Trophoblast cell (in vitro differentiated cells and primary cell): Measurements from ENCODE around the gene DYNLT1.

Experiments used
- DNase-seq, 2 donors: peaks; one replicate each; pipeline ENCODE4 v3.0.0-alpha.2; 2016
- H2AFZ ChIP-seq: 2 replicates; pipeline ENCODE4 v1.6.1; 2013; ENCODE audit warnings: low read length, moderate library complexity, mild to moderate bottlenecking; ENCODE audit not compliant: insufficient read depth, poor library complexity
- H2AK5ac ChIP-seq: 2 replicates; pipeline ENCODE4 v1.6.1; 2013; ENCODE audit warnings: mild to moderate bottlenecking, low read length
- H2BK120ac ChIP-seq: 2 replicates; pipeline ENCODE4 v1.6.1; 2013; ENCODE audit warnings: low read length, mild to moderate bottlenecking, moderate library complexity; ENCODE audit not compliant: insufficient read depth, poor library complexity
- H2BK12ac ChIP-seq: 2 replicates; pipeline ENCODE4 v1.6.1; 2013; ENCODE audit warnings: mild to moderate bottlenecking, low read length, moderate library complexity
- H2BK5ac ChIP-seq: 2 replicates; pipeline ENCODE4 v1.6.1; 2013; ENCODE audit warnings: low read length, low read depth, moderate library complexity, mild to moderate bottlenecking; ENCODE audit not compliant: poor library complexity
- H3K14ac ChIP-seq: 2 replicates; pipeline ENCODE4 v1.6.1; 2013; ENCODE audit warnings: mild to moderate bottlenecking, low read length
- H3K18ac ChIP-seq: 2 replicates; pipeline ENCODE4 v1.6.1; 2013; ENCODE audit warnings: mild to moderate bottlenecking, low read length
- H3K23ac ChIP-seq: 2 replicates; pipeline ENCODE4 v1.6.1; 2013; ENCODE audit warnings: low read length
- H3K27ac ChIP-seq: 2 replicates; pipeline ENCODE4 v1.5.1; 2013; ENCODE audit warnings: low read depth, mild to moderate bottlenecking, inconsistent platforms, low read length, moderate library complexity
- H3K27me3 ChIP-seq: 2 replicates; pipeline ENCODE4 v1.6.1; 2013; ENCODE audit warnings: inconsistent platforms, mild to moderate bottlenecking, low read length, moderate library complexity; ENCODE audit not compliant: insufficient read depth
- H3K36me3 ChIP-seq, 2 experiments: 1 replicate in 1 of 2; 2 replicates in 1 of 2; pipeline ENCODE4 v1.6.1; 2013; ENCODE audit warnings: low read length in 2 of 2, mild to moderate bottlenecking in 2 of 2, moderate library complexity in 1 of 2; ENCODE audit not compliant: insufficient read depth in 2 of 2, control insufficient read depth in 1 of 2
- H3K4ac ChIP-seq: 2 replicates; pipeline ENCODE4 v1.6.1; 2013; ENCODE audit warnings: low read depth, mild to moderate bottlenecking, low read length, moderate library complexity
- H3K4me1 ChIP-seq, 2 experiments: 1 replicate in 1 of 2; 2 replicates in 1 of 2; pipeline ENCODE4 v1.6.1; 2013; ENCODE audit warnings: low read length in 2 of 2, mild to moderate bottlenecking in 2 of 2, moderate library complexity in 1 of 2; ENCODE audit not compliant: insufficient read depth in 2 of 2, control insufficient read depth in 1 of 2
- H3K4me2 ChIP-seq: 2 replicates; pipeline ENCODE4 v1.6.1; 2013; ENCODE audit warnings: inconsistent platforms, mild to moderate bottlenecking, low read length, moderate library complexity
- H3K4me3 ChIP-seq: 2 replicates; pipeline ENCODE4 v1.5.1; 2013; ENCODE audit warnings: mild to moderate bottlenecking, low read depth, low read length, inconsistent platforms
- H3K79me1 ChIP-seq: one replicate; pipeline ENCODE4 v1.6.1; 2013; ENCODE audit warnings: low read length
- H3K79me2 ChIP-seq: 2 replicates; pipeline ENCODE4 v1.6.1; 2013; ENCODE audit warnings: low read length, mild to moderate bottlenecking; ENCODE audit not compliant: control insufficient read depth, insufficient read depth, poor library complexity
- H3K9ac ChIP-seq: 2 replicates; pipeline ENCODE4 v1.6.1; 2013; ENCODE audit warnings: mild to moderate bottlenecking, low read length
- H3K9me3 ChIP-seq: 2 replicates; pipeline ENCODE4 v1.6.1; 2013; ENCODE audit warnings: low read depth, mild to moderate bottlenecking, control low read depth, inconsistent platforms, low read length; ENCODE audit not compliant: insufficient read depth
- H4K12ac ChIP-seq: 2 replicates; pipeline ENCODE4 v1.6.1; 2013; ENCODE audit warnings: low read depth, mild to moderate bottlenecking, low read length, moderate library complexity
- H4K8ac ChIP-seq: 2 replicates; pipeline ENCODE4 v1.6.1; 2013; ENCODE audit warnings: low read depth, mild to moderate bottlenecking, low read length, moderate library complexity
- H4K91ac ChIP-seq: one replicate; pipeline ENCODE4 v1.6.1; 2013; ENCODE audit warnings: low read depth, mild to moderate bottlenecking, low read length, moderate library complexity
- WGBS: extraction: QIAGEN DNeasy Blood & Tissue Kit; methylation state at CpG from one replicate; pipeline ENCODE4 v1.1.7; 2013; ENCODE audit warnings: missing lambda C conversion rate; ENCODE audit not compliant: insufficient read length, insufficient coverage; ENCODE audit errors: extremely low coverage; 5-methylcytosine and 5-hydroxymethylcytosine counted together

The DYNLT1 gene

GRCh38 chr6:158686311-158686710 lies 41.8 kb upstream of the DYNLT1 start:
- Histone ChIP-seq H2AK5ac (no peak overlapping the region), H3K23ac (no peak overlapping the region), H2AFZ (no peak overlapping the region), H3K36me3 (no peaks in the 10 kb centered on the region), H2BK12ac (no peak overlapping the region), H3K27ac (no peak overlapping the region), H3K9me3 (no peaks in the 10 kb centered on the region), H4K12ac (no peak overlapping the region), H4K91ac (no peak overlapping the region), H3K4me2 (no peak overlapping the region), H4K8ac (no peak overlapping the region), H3K4me3 (no peak overlapping the region), H3K14ac (no peak overlapping the region), H3K9ac (no peak overlapping the region), H2BK120ac (no peak overlapping the region), H3K4ac (no peak overlapping the region), H3K79me2 (no peaks in the 10 kb centered on the region), H2BK5ac (no peak overlapping the region), H3K4me1 (peaks cover 3 to 9% of the 10 kb centered on the region in 2 experiments), H3K18ac (no peak overlapping the region), H3K27me3 (no peaks in the 10 kb centered on the region), H3K79me1 (no peaks in the 10 kb centered on the region)
- WGBS: no CpG with 5 or more reads among the region's 4 CpGs
- no peak for DNase-seq

GRCh38 chr6:158684745-158685324 lies 40.3 kb upstream of the DYNLT1 start:
- no peak overlapping the region for H3K18ac ChIP-seq
- H4K8ac ChIP-seq: no peak overlapping the region
- no peaks in the 10 kb centered on the region for H3K27me3 ChIP-seq
- H3K4ac ChIP-seq: no peak overlapping the region
- no peak overlapping the region for H3K4me2 ChIP-seq
- H2BK5ac ChIP-seq: no peak overlapping the region
- WGBS: no CpG with 5 or more reads among the region's 5 CpGs
- H3K23ac ChIP-seq: no peak overlapping the region
- no peaks in the 10 kb centered on the region for H3K79me1 ChIP-seq
- no peak overlapping the region for H3K9ac ChIP-seq
- H3K27ac ChIP-seq: no peak overlapping the region
- no peak overlapping the region for H3K14ac ChIP-seq
- no peak overlapping the region for H2AFZ ChIP-seq
- H4K91ac ChIP-seq: no peak overlapping the region
- no peak overlapping the region for H4K12ac ChIP-seq
- H3K9me3 ChIP-seq: peaks cover 2% of the 10 kb centered on the region
- H2BK12ac ChIP-seq: no peak overlapping the region
- peak in 1 of 2 donors; percentile 32 for DNase-seq
- no peak overlapping the region for H3K4me3 ChIP-seq
- H2BK120ac ChIP-seq: no peak overlapping the region
- H3K36me3 ChIP-seq: no peaks in the 10 kb centered on the region
- peaks cover 3 to 9% of the 10 kb centered on the region in 2 experiments for H3K4me1 ChIP-seq
- H2AK5ac ChIP-seq: no peak overlapping the region
- no peaks in the 10 kb centered on the region for H3K79me2 ChIP-seq

- Histone ChIP-seq H3K79me1 (no peaks in the 10 kb centered on the region), H4K91ac (no peak overlapping the region), H2BK5ac (no peak overlapping the region), H2AK5ac (no peak overlapping the region), H3K79me2 (no peaks in the 10 kb centered on the region), H3K27ac (no peak overlapping the region), H3K14ac (no peak overlapping the region), H4K12ac (no peak overlapping the region), H2BK12ac (no peak overlapping the region), H3K4me2 (no peak overlapping the region), H3K4ac (no peak overlapping the region), H3K9ac (no peak overlapping the region), H3K27me3 (no peaks in the 10 kb centered on the region), H3K4me3 (no peak overlapping the region), H4K8ac (no peak overlapping the region), H3K9me3 (peaks cover 2% of the 10 kb centered on the region), H3K4me1 (peaks cover 3 to 9% of the 10 kb centered on the region in 2 experiments), H3K36me3 (no peaks in the 10 kb centered on the region), H2AFZ (no peak overlapping the region), H3K23ac (no peak overlapping the region), H3K18ac (no peak overlapping the region), H2BK120ac (no peak overlapping the region)
- no peak for DNase-seq
- no CpG with 5 or more reads among the region's 5 CpGs for WGBS
Observed at GRCh38 chr6:158684311-158684710, 39.8 kb upstream of the DYNLT1 start.

- WGBS: no CpG with 5 or more reads among the region's 6 CpGs
- Histone ChIP-seq H3K23ac (no peak overlapping the region), H3K9me3 (peaks cover 2% of the 10 kb centered on the region), H4K8ac (no peak overlapping the region), H3K4me3 (no peak overlapping the region), H3K27ac (no peak overlapping the region), H2BK12ac (no peak overlapping the region), H3K4me1 (no peaks in the 10 kb centered on the region), H2BK120ac (no peak overlapping the region), H3K27me3 (no peaks in the 10 kb centered on the region), H2AK5ac (no peak overlapping the region), H3K9ac (no peak overlapping the region), H3K79me1 (no peaks in the 10 kb centered on the region), H3K14ac (no peak overlapping the region), H3K79me2 (no peaks in the 10 kb centered on the region), H2AFZ (no peak overlapping the region), H4K12ac (no peak overlapping the region), H2BK5ac (no peak overlapping the region), H3K36me3 (no peaks in the 10 kb centered on the region), H3K18ac (no peak overlapping the region), H3K4me2 (no peak overlapping the region), H4K91ac (no peak overlapping the region), H3K4ac (no peak overlapping the region)
- DNase-seq: no peak
Observed at GRCh38 chr6:158680481-158680880, 35.9 kb upstream of the DYNLT1 start.
